Ovary (tissue), 3 donors: ENCODE results near the gene NPHP4.

Source experiments
- CTCF ChIP-seq, 3 donors: fragments of 450-650 bp in 2 of 3; fragments of 200-600 bp in 1 of 3; IDR thresholded peaks; one replicate each; pipeline versions ENCODE4 v1.5.1 to v1.8.0; 2016 to 2022; ENCODE audit warnings: antibody characterized with exemption in 3 of 3, mild to moderate bottlenecking in 1 of 3
- POLR2A ChIP-seq: fragments of 450-650 bp; IDR thresholded peaks from one replicate; pipeline ENCODE4 v1.6.1; 2017; ENCODE audit warnings: antibody characterized with exemption, mild to moderate bottlenecking, moderate library complexity
- donor health status: DM: no; HTN: no; CAD: no.

GRCh38 chr1:5926686-5927435 is 65.4 kb downstream of the NPHP4 start:
- TF ChIP-seq CTCF (IDR thresholded peaks at IDR 0.05) (no peak), POLR2A (no peak)
